Measurements from ENCODE around the gene SORCS3.

- TF ChIP-seq, protein P1, sequence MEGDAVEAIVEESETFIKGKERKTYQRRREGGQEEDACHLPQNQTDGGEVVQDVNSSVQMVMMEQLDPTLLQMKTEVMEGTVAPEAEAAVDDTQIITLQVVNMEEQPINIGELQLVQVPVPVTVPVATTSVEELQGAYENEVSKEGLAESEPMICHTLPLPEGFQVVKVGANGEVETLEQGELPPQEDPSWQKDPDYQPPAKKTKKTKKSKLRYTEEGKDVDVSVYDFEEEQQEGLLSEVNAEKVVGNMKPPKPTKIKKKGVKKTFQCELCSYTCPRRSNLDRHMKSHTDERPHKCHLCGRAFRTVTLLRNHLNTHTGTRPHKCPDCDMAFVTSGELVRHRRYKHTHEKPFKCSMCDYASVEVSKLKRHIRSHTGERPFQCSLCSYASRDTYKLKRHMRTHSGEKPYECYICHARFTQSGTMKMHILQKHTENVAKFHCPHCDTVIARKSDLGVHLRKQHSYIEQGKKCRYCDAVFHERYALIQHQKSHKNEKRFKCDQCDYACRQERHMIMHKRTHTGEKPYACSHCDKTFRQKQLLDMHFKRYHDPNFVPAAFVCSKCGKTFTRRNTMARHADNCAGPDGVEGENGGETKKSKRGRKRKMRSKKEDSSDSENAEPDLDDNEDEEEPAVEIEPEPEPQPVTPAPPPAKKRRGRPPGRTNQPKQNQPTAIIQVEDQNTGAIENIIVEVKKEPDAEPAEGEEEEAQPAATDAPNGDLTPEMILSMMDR (IDR thresholded peaks at IDR 0.05) = no peak
- no peak for TF ChIP-seq POLR2A (IDR thresholded peaks at IDR 0.05)
Measured at GRCh38 chr10:104657457-104657856, 16.4 kb downstream of the SORCS3 start.
